ENCODE measurements around the gene MLXIP.

DNA sequence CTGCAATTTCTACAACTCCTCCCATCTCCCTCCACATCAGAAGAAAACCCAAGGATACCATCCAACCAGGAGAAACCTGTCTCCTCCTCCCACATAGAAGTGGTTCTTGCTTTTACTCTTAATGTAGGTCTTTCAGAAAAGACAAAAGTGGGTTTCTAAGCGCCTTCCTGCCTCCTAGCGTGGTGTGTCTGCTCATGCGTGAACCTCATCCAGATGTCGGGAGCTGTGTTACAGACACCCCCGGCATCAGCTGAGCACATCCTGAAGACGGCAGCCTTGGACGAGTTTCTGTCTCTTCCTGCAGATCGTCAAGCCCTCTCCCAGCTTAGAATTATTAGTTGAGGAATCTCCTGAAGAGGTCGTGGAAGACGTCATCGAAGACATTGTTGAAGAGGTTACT lies 113.9 kb downstream of the MLXIP start:
- TF ChIP-seq CTCF (IDR thresholded peaks at IDR 0.05), result no peak
- no peak for TF ChIP-seq POLR2A (IDR thresholded peaks at IDR 0.05)
